ENCODE measurements around the gene NAALADL2.

DNA sequence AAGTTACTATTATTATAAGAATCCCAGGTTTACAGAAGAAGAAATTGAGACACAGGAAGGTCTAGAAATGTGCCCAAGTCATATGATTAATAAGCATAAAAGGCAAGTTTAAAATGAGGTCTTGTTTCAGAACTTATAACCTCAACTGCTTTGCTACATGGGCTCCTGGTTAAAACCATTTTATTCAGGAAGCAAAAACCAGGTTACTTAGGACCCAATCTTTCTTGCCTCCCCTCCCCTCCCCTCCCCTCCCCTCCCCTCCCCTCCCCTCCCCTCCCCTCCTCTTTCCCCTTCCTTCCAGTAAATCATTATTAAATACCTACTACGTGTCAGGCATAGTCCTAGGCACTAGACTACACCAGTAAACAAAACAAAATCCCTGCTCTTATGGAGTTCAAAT lies 93.9 kb downstream of the NAALADL2 start:
- TF ChIP-seq, protein P1, sequence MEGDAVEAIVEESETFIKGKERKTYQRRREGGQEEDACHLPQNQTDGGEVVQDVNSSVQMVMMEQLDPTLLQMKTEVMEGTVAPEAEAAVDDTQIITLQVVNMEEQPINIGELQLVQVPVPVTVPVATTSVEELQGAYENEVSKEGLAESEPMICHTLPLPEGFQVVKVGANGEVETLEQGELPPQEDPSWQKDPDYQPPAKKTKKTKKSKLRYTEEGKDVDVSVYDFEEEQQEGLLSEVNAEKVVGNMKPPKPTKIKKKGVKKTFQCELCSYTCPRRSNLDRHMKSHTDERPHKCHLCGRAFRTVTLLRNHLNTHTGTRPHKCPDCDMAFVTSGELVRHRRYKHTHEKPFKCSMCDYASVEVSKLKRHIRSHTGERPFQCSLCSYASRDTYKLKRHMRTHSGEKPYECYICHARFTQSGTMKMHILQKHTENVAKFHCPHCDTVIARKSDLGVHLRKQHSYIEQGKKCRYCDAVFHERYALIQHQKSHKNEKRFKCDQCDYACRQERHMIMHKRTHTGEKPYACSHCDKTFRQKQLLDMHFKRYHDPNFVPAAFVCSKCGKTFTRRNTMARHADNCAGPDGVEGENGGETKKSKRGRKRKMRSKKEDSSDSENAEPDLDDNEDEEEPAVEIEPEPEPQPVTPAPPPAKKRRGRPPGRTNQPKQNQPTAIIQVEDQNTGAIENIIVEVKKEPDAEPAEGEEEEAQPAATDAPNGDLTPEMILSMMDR (IDR thresholded peaks at IDR 0.05), result no peak
- TF ChIP-seq POLR2A (IDR thresholded peaks at IDR 0.05), result no peak

All from uterus (tissue), 2 donors.